ENCODE measurements around the gene MGAT4B. TPM values are rescaled to one million over a fixed set of nuclear protein-coding genes. Genes with fewer than 3 reads are reported as not detected.

MGAT4B gene
- total and polyA plus RNA-seq, 2 experiments from 2014 or later: 159 to 243 TPM

DNA sequence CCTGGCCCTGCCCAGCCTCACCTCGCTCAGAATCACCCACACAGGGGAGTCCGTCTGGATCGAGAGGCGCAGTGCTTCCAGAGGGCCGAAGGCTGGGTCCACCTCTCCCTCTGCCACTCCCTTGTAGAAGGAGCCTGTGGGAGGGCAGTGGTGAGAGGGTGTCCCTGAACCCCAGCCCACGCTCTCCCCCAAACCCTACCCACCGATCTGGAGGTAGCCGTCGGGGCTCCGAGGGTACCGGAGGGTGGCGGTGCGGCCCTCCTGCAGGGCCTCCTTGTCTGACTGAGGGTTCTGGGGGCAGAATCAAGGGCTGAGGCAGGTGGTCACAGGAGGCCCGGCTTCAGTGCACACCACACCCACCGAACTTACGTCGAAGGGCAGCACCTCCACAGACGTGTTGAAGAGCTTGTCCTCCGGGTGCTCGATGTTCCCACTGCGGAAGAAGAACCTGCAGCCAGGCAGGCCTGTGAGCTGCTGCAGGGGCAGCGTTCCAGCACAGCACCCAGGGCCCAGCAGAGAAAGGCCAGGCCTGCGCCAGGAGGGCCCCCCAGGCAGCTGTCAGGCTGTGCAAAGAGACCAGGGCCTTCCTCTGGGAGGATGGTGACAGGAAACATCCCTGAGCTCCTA is 8.4 kb downstream of the MGAT4B start:
- Histone ChIP-seq H3K36me3 (replicated peaks; ENCODE audit: insufficient read depth, low read depth) (no peaks in the 10 kb centered on the region), H3K9me3 (ENCODE audit: low read depth) (no peaks in the 10 kb centered on the region), H3K4me1 (ENCODE audit: insufficient read depth) (peaks cover 16% of the 10 kb centered on the region), H3K4me3 (no peak overlapping the region), H4K20me1 (ENCODE audit: insufficient read depth, poor library complexity, severe bottlenecking) (peaks cover 24% of the 10 kb centered on the region), H3K27me3 (no peaks in the 10 kb centered on the region), H3K9me2 (replicated peaks; ENCODE audit: insufficient read depth) (no peaks in the 10 kb centered on the region), H3K4me2 (no peak overlapping the region), H3K27ac (no peak overlapping the region), H3K79me2 (peaks cover 13% of the 10 kb centered on the region), H2AFZ (no peak overlapping the region)
- 95% methylated on average over 20 of the region's 23 CpGs for WGBS (ENCODE audit: low lambda C conversion rate, missing lambda C conversion rate)
- DNase-seq (ENCODE audit: low spot score): no peak
- TF ChIP-seq, protein P1, sequence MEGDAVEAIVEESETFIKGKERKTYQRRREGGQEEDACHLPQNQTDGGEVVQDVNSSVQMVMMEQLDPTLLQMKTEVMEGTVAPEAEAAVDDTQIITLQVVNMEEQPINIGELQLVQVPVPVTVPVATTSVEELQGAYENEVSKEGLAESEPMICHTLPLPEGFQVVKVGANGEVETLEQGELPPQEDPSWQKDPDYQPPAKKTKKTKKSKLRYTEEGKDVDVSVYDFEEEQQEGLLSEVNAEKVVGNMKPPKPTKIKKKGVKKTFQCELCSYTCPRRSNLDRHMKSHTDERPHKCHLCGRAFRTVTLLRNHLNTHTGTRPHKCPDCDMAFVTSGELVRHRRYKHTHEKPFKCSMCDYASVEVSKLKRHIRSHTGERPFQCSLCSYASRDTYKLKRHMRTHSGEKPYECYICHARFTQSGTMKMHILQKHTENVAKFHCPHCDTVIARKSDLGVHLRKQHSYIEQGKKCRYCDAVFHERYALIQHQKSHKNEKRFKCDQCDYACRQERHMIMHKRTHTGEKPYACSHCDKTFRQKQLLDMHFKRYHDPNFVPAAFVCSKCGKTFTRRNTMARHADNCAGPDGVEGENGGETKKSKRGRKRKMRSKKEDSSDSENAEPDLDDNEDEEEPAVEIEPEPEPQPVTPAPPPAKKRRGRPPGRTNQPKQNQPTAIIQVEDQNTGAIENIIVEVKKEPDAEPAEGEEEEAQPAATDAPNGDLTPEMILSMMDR (IDR thresholded peaks at IDR 0.05; ENCODE audit: poor library complexity): no peak
- TF ChIP-seq EZH2 (IDR thresholded peaks at IDR 0.05; ENCODE audit: borderline replicate concordance): no peak
- no peak for TF ChIP-seq EZH2phosphoT487 (IDR thresholded peaks at IDR 0.05; ENCODE audit: low read depth, severe bottlenecking, unreplicated experiment)

GRCh38 chr5:179797741-179798140 is 8.9 kb downstream of the MGAT4B start:
- Histone ChIP-seq H3K79me2 (peaks cover 8% of the 10 kb centered on the region), H3K4me1 (ENCODE audit: insufficient read depth) (peaks cover 11% of the 10 kb centered on the region), H3K36me3 (replicated peaks; ENCODE audit: insufficient read depth, low read depth) (no peaks in the 10 kb centered on the region), H4K20me1 (ENCODE audit: insufficient read depth, poor library complexity, severe bottlenecking) (peaks cover 18% of the 10 kb centered on the region), H3K9me3 (ENCODE audit: low read depth) (no peaks in the 10 kb centered on the region), H2AFZ (no peak overlapping the region), H3K27ac (no peak overlapping the region), H3K27me3 (no peaks in the 10 kb centered on the region), H3K4me2 (no peak overlapping the region), H3K9me2 (replicated peaks; ENCODE audit: insufficient read depth) (no peaks in the 10 kb centered on the region), H3K4me3 (no peak overlapping the region)
- WGBS (ENCODE audit: low lambda C conversion rate, missing lambda C conversion rate): 97% methylated on average over 29 of the region's 30 CpGs
- TF ChIP-seq, protein P1 (IDR thresholded peaks at IDR 0.05; ENCODE audit: poor library complexity): no peak
- TF ChIP-seq EZH2phosphoT487 (IDR thresholded peaks at IDR 0.05; ENCODE audit: low read depth, severe bottlenecking, unreplicated experiment): no peak
- TF ChIP-seq EZH2 (IDR thresholded peaks at IDR 0.05; ENCODE audit: borderline replicate concordance): no peak
- no peak for DNase-seq (ENCODE audit: low spot score)

- TF ChIP-seq EZH2 (IDR thresholded peaks at IDR 0.05; ENCODE audit: borderline replicate concordance) (no peak), EZH2phosphoT487 (IDR thresholded peaks at IDR 0.05; ENCODE audit: low read depth, severe bottlenecking, unreplicated experiment) (no peak)
- TF ChIP-seq, protein P1 (IDR thresholded peaks at IDR 0.05; ENCODE audit: poor library complexity): no peak
- Histone ChIP-seq H3K4me3 (peak overlapping the region; percentile 50), H4K20me1 (ENCODE audit: insufficient read depth, poor library complexity, severe bottlenecking) (peaks cover 12% of the 10 kb centered on the region), H3K27ac (peak overlapping the region; percentile 94), H3K79me2 (peaks cover 1% of the 10 kb centered on the region), H3K36me3 (replicated peaks; ENCODE audit: insufficient read depth, low read depth) (no peaks in the 10 kb centered on the region), H3K27me3 (no peaks in the 10 kb centered on the region), H3K9me2 (replicated peaks; ENCODE audit: insufficient read depth) (no peaks in the 10 kb centered on the region), H3K4me1 (ENCODE audit: insufficient read depth) (peaks cover 10% of the 10 kb centered on the region), H3K4me2 (peak overlapping the region; percentile 99), H2AFZ (no peak overlapping the region), H3K9me3 (ENCODE audit: low read depth) (no peaks in the 10 kb centered on the region)
- no peak for DNase-seq (ENCODE audit: low spot score)
- 91% methylated on average over 20 of the region's 21 CpGs for WGBS (ENCODE audit: low lambda C conversion rate, missing lambda C conversion rate)
Observed at GRCh38 chr5:179796877-179797608, 9.6 kb downstream of the MGAT4B start.

Measured in hepatocyte (in vitro differentiated cells).